ENCODE data around the gene TXN2.

GRCh38 chr22:36452250-36452977 lies 29.0 kb downstream of the TXN2 start:
- TF ChIP-seq REST (IDR thresholded peaks at IDR 0.05; ENCODE audit: low read depth): no peak
- no peak for TF ChIP-seq NFIC (IDR thresholded peaks at IDR 0.05)
- TF ChIP-seq TAF1 (IDR thresholded peaks at IDR 0.05; ENCODE audit: low read depth): no peak
- TF ChIP-seq CEBPB (IDR thresholded peaks at IDR 0.05): no peak
- TF ChIP-seq USF1 (IDR thresholded peaks at IDR 0.05): no peak
- no peak for TF ChIP-seq MAX (IDR thresholded peaks at IDR 0.05)
- no peak for TF ChIP-seq EP300 (IDR thresholded peaks at IDR 0.05; ENCODE audit: borderline replicate concordance)
- no peak for TF ChIP-seq FOXM1 (IDR thresholded peaks at IDR 0.05; ENCODE audit: borderline replicate concordance, low read depth)
- TF ChIP-seq CREB1 (IDR thresholded peaks at IDR 0.05; ENCODE audit: low read depth): no peak
- TF ChIP-seq TCF12 (IDR thresholded peaks at IDR 0.05; ENCODE audit: low read depth): no peak
- TF ChIP-seq RAD21 (IDR thresholded peaks at IDR 0.05; ENCODE audit: low read depth): no peak
- TF ChIP-seq ZBTB7A (IDR thresholded peaks at IDR 0.05; ENCODE audit: low read depth): no peak

All from Ishikawa (cell line).